Tibial artery (tissue), 4 donors: ENCODE results near the gene PPFIA2.
"Not testable (repeated sequence)": the region's sequence is repeated elsewhere in the genome, so short reads cannot be mapped to it uniquely, and the experiment has no call there.

Experiments used
- DNase-seq, 2 donors: peaks; one replicate each; pipeline ENCODE4 v3.0.0-alpha.2; 2019
- H3K27ac ChIP-seq, 2 donors: fragments of 200-600 bp; sonication (generic) in 1 of 2; 1 replicate in 1 of 2; 2 replicates in 1 of 2; pipeline ENCODE4 v1.5.1; 2018 to 2019; ENCODE audit warnings: mild to moderate bottlenecking in 1 of 2
- H3K27me3 ChIP-seq, 2 donors: fragments of 200-600 bp; sonication (generic) in 1 of 2; one replicate each; pipeline versions ENCODE4 v1.5.1 to v1.6.0; 2016 to 2019
- H3K36me3 ChIP-seq, 3 donors: fragments of 200-600 bp; sonication (generic) in 2 of 3; one replicate each; pipeline ENCODE4 v1.5.1; 2016 to 2019; ENCODE audit warnings: mild to moderate bottlenecking in 2 of 3
- H3K4me1 ChIP-seq, 4 donors: fragments of 200-600 bp; sonication (generic) in 2 of 4; 1 replicate in 3 of 4; 2 replicates in 1 of 4; pipeline ENCODE4 v1.5.1; 2016 to 2019
- H3K4me3 ChIP-seq, 2 donors: fragments of 200-600 bp; sonication (generic) in 1 of 2; 1 replicate in 1 of 2; 2 replicates in 1 of 2; pipeline ENCODE4 v1.5.1; 2018 to 2019; ENCODE audit warnings: mild to moderate bottlenecking in 2 of 2
- H3K9me3 ChIP-seq, 3 donors: fragments of 200-600 bp; sonication (generic) in 1 of 3; one replicate each; pipeline ENCODE4 v1.5.1; 2016 to 2019
- intact Hi-C: fragments of 100-400 bp; cut with DNase I; formaldehyde crosslinking; loops from one replicate; pipeline ENCODE4 v1.15.0; 2023; ENCODE audit warnings: low total_unique reads
- TF ChIP-seq, protein P1 (sequence below), 2 experiments: fragments of 200-600 bp in 1 of 2; fragments of 450-650 bp in 1 of 2; IDR thresholded peaks; one replicate each; pipeline ENCODE4 v1.5.1; 2017 to 2019; ENCODE audit warnings: antibody characterized with exemption in 2 of 2, mild to moderate bottlenecking in 1 of 2, moderate library complexity in 1 of 2

PPFIA2 gene

DNA sequence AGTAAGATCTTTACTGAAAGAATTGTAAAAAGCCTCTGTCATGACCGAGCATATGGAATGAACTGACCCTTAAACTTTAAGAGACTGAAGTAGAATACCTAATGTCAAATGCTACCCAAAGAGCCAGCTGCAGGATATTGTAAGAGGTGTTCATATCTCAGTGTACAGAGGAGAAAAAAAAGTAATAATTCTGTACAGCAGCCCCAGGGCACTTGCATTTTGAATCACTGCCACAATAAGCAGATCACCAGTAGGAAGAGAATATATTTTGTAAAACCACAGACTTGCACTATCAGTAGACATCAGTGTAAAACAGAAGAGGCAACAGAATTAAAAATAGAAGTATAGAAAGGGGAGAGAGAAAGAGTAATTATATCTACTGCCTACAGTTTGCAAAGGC lies 162.6 kb downstream of the PPFIA2 start:
- H3K27me3 ChIP-seq, result no peaks in the 10 kb centered on the region
- H3K4me3 ChIP-seq, result no peak overlapping the region
- DNase-seq, result no peak
- H3K36me3 ChIP-seq, result no peaks in the 10 kb centered on the region
- no peaks in the 10 kb centered on the region for H3K9me3 ChIP-seq
- no peak overlapping the region for H3K27ac ChIP-seq
- peaks cover 0 to 4% (median 0%) of the 10 kb centered on the region in 4 donors for H3K4me1 ChIP-seq
- intact Hi-C loops, result no loop called here
- TF ChIP-seq, protein P1, sequence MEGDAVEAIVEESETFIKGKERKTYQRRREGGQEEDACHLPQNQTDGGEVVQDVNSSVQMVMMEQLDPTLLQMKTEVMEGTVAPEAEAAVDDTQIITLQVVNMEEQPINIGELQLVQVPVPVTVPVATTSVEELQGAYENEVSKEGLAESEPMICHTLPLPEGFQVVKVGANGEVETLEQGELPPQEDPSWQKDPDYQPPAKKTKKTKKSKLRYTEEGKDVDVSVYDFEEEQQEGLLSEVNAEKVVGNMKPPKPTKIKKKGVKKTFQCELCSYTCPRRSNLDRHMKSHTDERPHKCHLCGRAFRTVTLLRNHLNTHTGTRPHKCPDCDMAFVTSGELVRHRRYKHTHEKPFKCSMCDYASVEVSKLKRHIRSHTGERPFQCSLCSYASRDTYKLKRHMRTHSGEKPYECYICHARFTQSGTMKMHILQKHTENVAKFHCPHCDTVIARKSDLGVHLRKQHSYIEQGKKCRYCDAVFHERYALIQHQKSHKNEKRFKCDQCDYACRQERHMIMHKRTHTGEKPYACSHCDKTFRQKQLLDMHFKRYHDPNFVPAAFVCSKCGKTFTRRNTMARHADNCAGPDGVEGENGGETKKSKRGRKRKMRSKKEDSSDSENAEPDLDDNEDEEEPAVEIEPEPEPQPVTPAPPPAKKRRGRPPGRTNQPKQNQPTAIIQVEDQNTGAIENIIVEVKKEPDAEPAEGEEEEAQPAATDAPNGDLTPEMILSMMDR (IDR thresholded peaks at IDR 0.05), result no peak

DNA sequence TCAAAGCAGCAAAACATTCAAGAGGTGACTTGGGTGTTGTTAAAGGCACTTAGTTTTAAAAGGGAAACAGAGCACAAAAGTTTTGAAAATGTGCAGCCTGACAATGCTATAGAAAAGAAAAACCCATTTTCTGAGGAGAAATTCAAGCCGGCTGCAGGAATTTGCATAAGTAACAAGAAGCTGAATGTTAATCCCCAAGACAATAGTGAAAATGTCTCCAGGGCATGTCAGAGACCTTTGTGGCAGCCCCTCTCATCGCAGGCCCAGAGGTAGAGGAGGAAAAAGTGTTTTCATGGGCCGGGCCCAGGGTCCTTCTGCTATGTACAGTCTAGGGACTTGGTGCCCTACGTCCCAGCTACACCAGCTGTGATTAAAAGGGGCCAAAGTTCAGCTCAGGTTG lies 167.9 kb downstream of the PPFIA2 start:
- no peaks in the 10 kb centered on the region for H3K36me3 ChIP-seq
- DNase-seq, result no peak
- TF ChIP-seq, protein P1 (IDR thresholded peaks at IDR 0.05), result no peak
- intact Hi-C loops, result no loop called here
- no peaks in the 10 kb centered on the region for H3K27me3 ChIP-seq
- peaks cover 0 to 10% (median 4%) of the 10 kb centered on the region in 3 donors for H3K9me3 ChIP-seq
- no peak overlapping the region for H3K4me3 ChIP-seq
- no peaks in the 10 kb centered on the region for H3K4me1 ChIP-seq
- H3K27ac ChIP-seq, result no peak overlapping the region

DNA sequence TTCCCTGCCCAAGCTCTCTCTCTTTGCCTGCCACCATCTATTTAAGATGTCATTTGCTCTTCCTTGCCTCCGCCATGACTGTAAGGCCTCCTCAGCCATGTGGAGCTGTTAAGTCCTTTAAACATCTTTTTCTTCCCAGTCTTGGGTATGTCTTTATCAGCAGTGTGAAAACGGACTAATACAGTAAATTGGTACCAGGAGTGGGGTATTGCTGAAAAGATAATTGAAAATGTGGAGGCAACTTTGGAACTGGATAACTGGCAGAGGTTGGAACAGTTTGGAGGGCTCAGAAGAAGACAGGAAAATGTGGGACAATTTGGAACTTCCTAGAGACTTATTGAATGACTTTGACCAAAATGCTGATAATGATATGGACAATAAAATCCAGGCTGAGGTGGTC lies 168.4 kb downstream of the PPFIA2 start:
- H3K4me3 ChIP-seq, intact Hi-C loops, H3K27ac ChIP-seq, H3K27me3 ChIP-seq, H3K4me1 ChIP-seq, H3K36me3 ChIP-seq, DNase-seq: not testable (repeated sequence)
- peaks cover 0 to 10% (median 4%) of the 10 kb centered on the region in 3 donors for H3K9me3 ChIP-seq

DNA sequence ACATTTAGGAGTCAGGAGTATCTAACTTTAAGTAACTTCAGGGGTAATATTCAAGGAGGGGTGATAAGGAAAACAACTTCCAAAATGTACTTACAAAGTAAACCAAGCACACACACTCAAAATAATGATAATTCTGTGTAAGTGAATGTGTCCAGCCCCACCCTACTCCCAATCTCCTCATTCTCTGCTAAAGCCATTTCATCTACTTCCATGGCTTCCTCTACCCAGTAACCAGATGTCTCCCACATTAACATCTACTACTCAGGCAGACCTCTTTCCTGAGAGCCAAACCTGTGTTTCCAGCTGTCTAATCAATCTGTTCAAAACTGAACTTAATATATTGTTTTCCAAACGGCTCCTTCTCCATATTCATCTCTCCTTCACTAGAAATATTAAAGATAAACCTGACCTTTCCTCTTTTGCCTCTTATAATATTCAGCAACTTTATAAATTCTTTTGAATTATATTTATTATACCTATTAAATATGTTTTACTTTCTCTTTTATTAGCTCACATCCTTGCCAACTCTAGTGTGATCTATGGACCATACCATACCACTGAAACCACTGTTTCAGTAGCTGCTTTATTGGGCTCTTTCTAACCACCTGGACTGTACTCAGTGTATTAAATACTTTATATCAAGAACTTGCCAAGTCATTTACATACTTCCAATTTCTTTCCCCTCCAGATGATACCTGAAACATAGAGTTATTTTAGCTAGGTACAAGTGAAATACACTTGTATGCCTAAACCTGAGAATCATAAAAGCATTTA lies 170.7 kb downstream of the PPFIA2 start:
- intact Hi-C loops, result no loop called here

DNA sequence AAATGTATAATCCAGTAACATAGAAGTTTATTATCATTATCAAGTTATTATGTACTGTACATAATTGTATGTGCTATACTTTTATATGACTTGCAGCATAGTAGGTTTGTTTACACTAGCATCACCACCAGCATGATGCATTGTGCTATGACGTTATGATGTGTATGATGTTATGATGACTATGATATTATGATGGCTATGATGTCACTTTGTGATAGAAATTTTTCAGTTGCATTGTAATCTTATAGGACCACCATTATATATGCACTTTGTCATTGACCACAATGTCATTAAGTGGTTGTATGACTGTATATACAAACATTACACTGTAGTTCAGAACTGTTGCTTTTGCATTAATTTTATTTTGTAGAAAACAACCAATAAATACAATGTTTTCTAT lies 173.4 kb downstream of the PPFIA2 start:
- Histone ChIP-seq H3K27me3 (no peaks in the 10 kb centered on the region), H3K27ac (no peak overlapping the region), H3K36me3 (no peaks in the 10 kb centered on the region), H3K9me3 (peaks cover 0 to 9% (median 3%) of the 10 kb centered on the region in 3 donors), H3K4me3 (no peak overlapping the region), H3K4me1 (no peaks in the 10 kb centered on the region)
- intact Hi-C loops, result no loop called here
- TF ChIP-seq, protein P1 (IDR thresholded peaks at IDR 0.05), result no peak
- DNase-seq, result no peak

More for the DNA sequence above, 170.7 kb downstream of the PPFIA2 start:
- H3K4me3 ChIP-seq, result no peak overlapping the region
- TF ChIP-seq, protein P1 (IDR thresholded peaks at IDR 0.05), result no peak
- no peaks in the 10 kb centered on the region for H3K27me3 ChIP-seq
- DNase-seq, result no peak
- no peaks in the 10 kb centered on the region for H3K4me1 ChIP-seq
- no peak overlapping the region for H3K27ac ChIP-seq
- no peaks in the 10 kb centered on the region for H3K36me3 ChIP-seq
- H3K9me3 ChIP-seq, result peaks cover 0 to 10% (median 4%) of the 10 kb centered on the region in 3 donors

DNA sequence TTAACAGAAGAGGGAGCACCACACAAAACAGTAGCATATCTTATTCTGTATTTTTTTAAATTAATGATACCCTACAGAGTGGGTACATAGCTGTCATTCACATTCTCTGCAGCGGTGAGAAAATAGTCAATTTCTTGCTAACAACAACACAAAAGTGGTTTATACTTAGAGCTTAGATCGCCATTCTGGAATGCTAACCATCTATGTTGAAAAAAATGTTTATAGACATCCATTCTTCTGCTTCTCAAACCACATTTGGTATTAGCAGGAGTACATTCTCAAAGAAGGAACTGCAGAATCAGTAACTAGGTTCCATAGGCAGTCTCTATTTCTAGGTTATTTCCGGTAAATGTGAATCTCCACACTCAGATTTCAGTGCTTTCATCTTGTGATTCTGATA lies 185.9 kb downstream of the PPFIA2 start:
- TF ChIP-seq, protein P1 (IDR thresholded peaks at IDR 0.05), result no peak
- Histone ChIP-seq H3K4me1 (peaks cover 0 to 50% (median 0%) of the 10 kb centered on the region in 4 donors), H3K9me3 (no peaks in the 10 kb centered on the region), H3K4me3 (no peak overlapping the region), H3K27me3 (no peaks in the 10 kb centered on the region), H3K36me3 (no peaks in the 10 kb centered on the region), H3K27ac (no peak overlapping the region)
- DNase-seq, result no peak
- intact Hi-C loops, result no loop called here
